Measurements from ENCODE around the gene DLGAP1. TPM values are rescaled to one million over a fixed set of nuclear protein-coding genes. Genes with fewer than 3 reads are reported as not detected.

DLGAP1 gene
- total and polyA plus RNA-seq, 2 of the 13 experiments (the other 11 are each of a cell fraction or from before 2014, with no cell fraction given) = 0.01 TPM; not detected in 1

- in situ Hi-C loops (cut with HindIII; ENCODE audit: extremely low pct_ligation_motif_present, low pct_unique_long_range_greater_than_20kb) = no loop called here
- no peak for FAIRE-seq
Measured at GRCh38 chr18:3777122-3777521, 678.0 kb downstream of the DLGAP1 start.

More at GRCh38 chr18:3777122-3777521, 678.0 kb downstream of the DLGAP1 start:
- Histone ChIP-seq H3K4me2 (ENCODE audit: low read depth, low read length) (no peak overlapping the region), H3K9me3 (ENCODE audit: low read length) (no peaks in the 10 kb centered on the region), H2AFZ (ENCODE audit: low read length) (no peak overlapping the region), H3K36me3 (replicated peaks in 1 of 2; ENCODE audit: control insufficient read depth in 1 of 2, insufficient read depth in 2 of 2, low read length in 2 of 2) (no peaks in the 10 kb centered on the region), H3K9ac (ENCODE audit: insufficient read depth, low read depth, low read length) (no peak overlapping the region), H4K20me1 (ENCODE audit: insufficient read depth, low read length) (no peaks in the 10 kb centered on the region), H3K4me3 (replicated peaks in 1 of 3; ENCODE audit: insufficient read depth in 1 of 3, low read depth in 2 of 3, low read length in 3 of 3) (no peak overlapping the region), H3K27me3 (ENCODE audit: control insufficient read depth in 1 of 2, insufficient read depth in 2 of 2, low read length in 2 of 2) (peaks cover 3 to 22% of the 10 kb centered on the region in 2 experiments; a peak in 3 of 5 replicates), H3K79me2 (ENCODE audit: insufficient read depth, low read length) (no peaks in the 10 kb centered on the region), H3K27ac (ENCODE audit: extremely low read length, insufficient read depth, low read length) (no peak overlapping the region), H3K4me1 (ENCODE audit: insufficient read depth, low read length) (no peaks in the 10 kb centered on the region)
- CTCF ChIA-PET (ENCODE audit: low intra/inter-chr PET ratio, low total read pairs) = no interaction called here
- DNase-seq (ENCODE audit: low spot score) (no peak), ATAC-seq (no peak)
- TF ChIP-seq ZBTB25 (CRISPR knock-in tag; IDR thresholded peaks at IDR 0.05) (no peak), STAG1 (CRISPR knock-in tag; IDR thresholded peaks at IDR 0.05) (no peak), ZNF225 (CRISPR knock-in tag; IDR thresholded peaks at IDR 0.05) (no peak), PRMT3 (CRISPR knock-in tag; IDR thresholded peaks at IDR 0.05; ENCODE audit: borderline replicate concordance, low read depth) (no peak), ZNF713 (CRISPR knock-in tag; IDR thresholded peaks at IDR 0.05) (no peak), TEF (CRISPR knock-in tag; IDR thresholded peaks at IDR 0.05) (no peak), ZNF672 (CRISPR knock-in tag; IDR thresholded peaks at IDR 0.05) (no peak), ZNF777 (CRISPR knock-in tag; IDR thresholded peaks at IDR 0.05) (no peak), RBAK (CRISPR knock-in tag; IDR thresholded peaks at IDR 0.05) (no peak), BRD4 (CRISPR knock-in tag; IDR thresholded peaks at IDR 0.05) (no peak), ZNF430 (CRISPR knock-in tag; IDR thresholded peaks at IDR 0.05) (no peak)
- POLR2A ChIA-PET = no interaction called here
- intact Hi-C loops (cut with micrococcal nuclease; ENCODE audit: unreplicated experiment) = no loop called here
- no TSS peak for BruUV-seq (replicated peaks)
- WGBS (ENCODE audit: low lambda C conversion rate) = 57% methylated on average over 5 of the region's 5 CpGs

Measured in HepG2 (cell line).